Measurements from ENCODE around the gene PRELID1.

- no peak for TF ChIP-seq REST (IDR thresholded peaks at IDR 0.05; ENCODE audit: insufficient read depth in 1 of 2, low read depth in 2 of 2, low read length in 1 of 2)
- TF ChIP-seq CTCF (IDR thresholded peaks at IDR 0.05) = no peak
- no peak for TF ChIP-seq TCF7L2 (IDR thresholded peaks at IDR 0.05; ENCODE audit: low read depth, low read length)
These were observed 9.6 kb upstream of the PRELID1 start for GRCh38 chr5:177293819-177294581.

Measured in Panc1 (cell line).